Measurements from ENCODE around the gene LRRC55. TPM values are rescaled to one million over a fixed set of nuclear protein-coding genes. Genes with fewer than 3 reads are reported as not detected.

LRRC55 gene
- total and polyA plus RNA-seq, 9 donors = 0.05 to 0.48 (median 0.11) TPM; not detected in 2

- Histone ChIP-seq H3K4me1 (ENCODE audit: insufficient read depth) (no peaks in the 10 kb centered on the region), H3K4me3 (no peak overlapping the region), H3K9me3 (no peaks in the 10 kb centered on the region), H3K27ac (no peak overlapping the region), H3K27me3 (no peaks in the 10 kb centered on the region), H3K36me3 (no peaks in the 10 kb centered on the region)
- 63 to 75% (median 71%) methylated on average over 4 of the region's 4 CpGs for WGBS, 3 donors
- intact Hi-C loops (cut with DNase I) = no loop called here
- no peak for DNase-seq
- TF ChIP-seq EP300 (IDR thresholded peaks at IDR 0.05) = no peak
- TF ChIP-seq CTCF (IDR thresholded peaks at IDR 0.05) = no peak
Measured at GRCh38 chr11:57216463-57216862, 34.7 kb downstream of the LRRC55 start.

GRCh38 chr11:57217053-57217452 lies 35.3 kb downstream of the LRRC55 start:
- no peak overlapping the region for H3K27ac ChIP-seq
- 36 to 50% (median 42%) methylated on average over 4 of the region's 4 CpGs for WGBS, 3 donors
- intact Hi-C loops (cut with DNase I) = no loop called here
- H3K9me3 ChIP-seq = no peaks in the 10 kb centered on the region
- H3K36me3 ChIP-seq = no peaks in the 10 kb centered on the region
- H3K4me1 ChIP-seq (ENCODE audit: insufficient read depth) = no peaks in the 10 kb centered on the region
- no peak for DNase-seq
- H3K4me3 ChIP-seq = no peak overlapping the region
- TF ChIP-seq CTCF (IDR thresholded peaks at IDR 0.05) = no peak
- TF ChIP-seq EP300 (IDR thresholded peaks at IDR 0.05) = no peak
- no peak for TF ChIP-seq POLR2A (IDR thresholded peaks at IDR 0.05)
- H3K27me3 ChIP-seq = no peaks in the 10 kb centered on the region

- Histone ChIP-seq H3K4me1 (ENCODE audit: insufficient read depth) (no peaks in the 10 kb centered on the region), H3K36me3 (no peaks in the 10 kb centered on the region), H3K27me3 (no peaks in the 10 kb centered on the region), H3K9me3 (no peaks in the 10 kb centered on the region), H3K27ac (no peak overlapping the region), H3K4me3 (no peak overlapping the region)
- no peak for TF ChIP-seq POLR2A (IDR thresholded peaks at IDR 0.05)
- no peak for TF ChIP-seq CTCF (IDR thresholded peaks at IDR 0.05)
- no peak for TF ChIP-seq EP300 (IDR thresholded peaks at IDR 0.05)
- intact Hi-C loops (cut with DNase I) = no loop called here
- DNase-seq = no peak
- WGBS, 3 donors = 24 to 37% (median 31%) methylated on average over 6 of the region's 6 CpGs
Measured at GRCh38 chr11:57219021-57219627, 37.4 kb downstream of the LRRC55 start.

GRCh38 chr11:57222239-57222638 lies 40.5 kb downstream of the LRRC55 start:
- H3K27me3 ChIP-seq = no peaks in the 10 kb centered on the region
- no peaks in the 10 kb centered on the region for H3K4me1 ChIP-seq (ENCODE audit: insufficient read depth)
- no peaks in the 10 kb centered on the region for H3K9me3 ChIP-seq
- H3K36me3 ChIP-seq = no peaks in the 10 kb centered on the region
- no peak overlapping the region for H3K4me3 ChIP-seq
- DNase-seq = no peak
- intact Hi-C loops (cut with DNase I) = no loop called here
- 55 to 61% (median 60%) methylated on average over 1 of the region's 1 CpG for WGBS, 3 donors
- TF ChIP-seq POLR2A (IDR thresholded peaks at IDR 0.05) (no peak), CTCF (IDR thresholded peaks at IDR 0.05) (no peak), EP300 (IDR thresholded peaks at IDR 0.05) (no peak)
- H3K27ac ChIP-seq = no peak overlapping the region
